SK-N-SH treated with all-trans-retinoic acid at 6 μM for 48 hours (cell line): Measurements from ENCODE around the gene MAP3K12.
A peak's percentile ranks its signal among the peaks of the same experiment; 100 is the strongest.
"Not testable (repeated sequence)": the region's sequence is repeated elsewhere in the genome, so short reads cannot be mapped to it uniquely, and the experiment has no call there.

ENCODE experiments used
- ATAC-seq: fragments of 200-7000 bp; cut with Tn5 transposase; 3 replicates; pipeline ENCODE4 v1.9.1; 2020; ENCODE audit warnings: mild to moderate bottlenecking, moderate library complexity
- ARNTL ChIP-seq: fragments of 450-650 bp; formaldehyde crosslinking; IDR thresholded peaks from 2 replicates; pipeline ENCODE4 v1.5.0; 2020; ENCODE audit warnings: low read depth, mild to moderate bottlenecking, moderate library complexity, borderline replicate concordance
- BACH2 ChIP-seq: fragments of 250-450 bp; sonication (Bioruptor Pico); IDR thresholded peaks from 2 replicates; pipeline ENCODE4 v1.9.0; 2021; ENCODE audit warnings: mild to moderate bottlenecking, borderline replicate concordance
- CSDC2 ChIP-seq: fragments of 250-450 bp; sonication (Bioruptor Pico); IDR thresholded peaks from 2 replicates; pipeline ENCODE4 v1.5.0; 2020; ENCODE audit warnings: mild to moderate bottlenecking, moderate library complexity
- ESRRG ChIP-seq: fragments of 250-450 bp; sonication (Bioruptor Pico); IDR thresholded peaks from 2 replicates; pipeline ENCODE4 v1.6.1; 2021; ENCODE audit warnings: mild to moderate bottlenecking
- GLIS3 ChIP-seq: fragments of 250-450 bp; sonication (Bioruptor Pico); IDR thresholded peaks from 2 replicates; pipeline ENCODE4 v1.5.0; 2020; ENCODE audit warnings: mild to moderate bottlenecking, moderate library complexity
- ISL1 ChIP-seq: fragments of 250-450 bp; sonication (Bioruptor Pico); IDR thresholded peaks from 2 replicates; pipeline ENCODE4 v2.1.2; 2022; ENCODE audit warnings: mild to moderate bottlenecking, moderate library complexity
- OSR1 ChIP-seq: fragments of 250-450 bp; sonication (Bioruptor Pico); IDR thresholded peaks from 2 replicates; pipeline ENCODE4 v1.8.0; 2022; ENCODE audit warnings: moderate library complexity, mild to moderate bottlenecking, inconsistent platforms
- PPARA ChIP-seq: fragments of 250-450 bp; sonication (Bioruptor Pico); IDR thresholded peaks from 2 replicates; pipeline ENCODE4 v1.5.0; 2020; ENCODE audit warnings: mild to moderate bottlenecking, borderline replicate concordance
- RARB ChIP-seq: fragments of 250-450 bp; sonication (Bioruptor Pico); IDR thresholded peaks from 2 replicates; pipeline ENCODE4 v1.8.0; 2021; ENCODE audit warnings: mild to moderate bottlenecking, moderate library complexity
- SNAI2 ChIP-seq: fragments of 250-450 bp; sonication (Bioruptor Pico); IDR thresholded peaks from 2 replicates; pipeline ENCODE4 v1.5.0; 2020; ENCODE audit warnings: mild to moderate bottlenecking, moderate library complexity
- TCF4 ChIP-seq: fragments of 250-450 bp; sonication (Bioruptor Pico); IDR thresholded peaks from 2 replicates; pipeline ENCODE4 v1.8.0; 2021; ENCODE audit warnings: mild to moderate bottlenecking, moderate library complexity, borderline replicate concordance
- TOX ChIP-seq: fragments of 250-450 bp; sonication (Bioruptor Pico); IDR thresholded peaks from 2 replicates; pipeline ENCODE4 v1.8.0; 2021; ENCODE audit warnings: mild to moderate bottlenecking, moderate library complexity, borderline replicate concordance
- ZC3H10 ChIP-seq: fragments of 250-450 bp; sonication (Bioruptor Pico); IDR thresholded peaks from 2 replicates; pipeline ENCODE4 v1.5.1; 2021; ENCODE audit warnings: mild to moderate bottlenecking, moderate library complexity
- ZFP3 ChIP-seq: fragments of 250-450 bp; sonication (Bioruptor Pico); IDR thresholded peaks from 2 replicates; pipeline ENCODE4 v1.5.0; 2020; ENCODE audit warnings: mild to moderate bottlenecking, moderate library complexity
- ZFP30 ChIP-seq: fragments of 450-650 bp; formaldehyde crosslinking; IDR thresholded peaks from 2 replicates; pipeline ENCODE4 v1.5.0; 2022; ENCODE audit warnings: mild to moderate bottlenecking, moderate library complexity
- ZNF565 ChIP-seq: fragments of 450-650 bp; formaldehyde crosslinking; conservative IDR thresholded peaks from 2 replicates; pipeline ENCODE4 v1.5.0; 2020; ENCODE audit warnings: low read depth, mild to moderate bottlenecking, moderate library complexity
- ZNF70 ChIP-seq: fragments of 450-650 bp; formaldehyde crosslinking; IDR thresholded peaks from 2 replicates; pipeline ENCODE4 v1.5.0; 2020; ENCODE audit warnings: mild to moderate bottlenecking, moderate library complexity
- ZNF8 ChIP-seq: fragments of 450-650 bp; formaldehyde crosslinking; IDR thresholded peaks from 2 replicates; pipeline ENCODE4 v1.5.0; 2020; ENCODE audit warnings: mild to moderate bottlenecking, moderate library complexity
- TF ChIP-seq, protein P1 (sequence below): fragments of 250-450 bp; sonication (Bioruptor Pico); IDR thresholded peaks from 2 replicates; pipeline ENCODE4 v1.8.0; 2021; ENCODE audit warnings: low read depth, mild to moderate bottlenecking, moderate library complexity, borderline replicate concordance
- TF ChIP-seq, protein P2 (sequence below): fragments of 250-450 bp; sonication (Bioruptor Pico); IDR thresholded peaks from 2 replicates; pipeline ENCODE4 v1.8.0; 2020; ENCODE audit warnings: mild to moderate bottlenecking, moderate library complexity, borderline replicate concordance
- TF ChIP-seq, protein P3 (sequence below): fragments of 250-450 bp; sonication (Bioruptor Pico); IDR thresholded peaks from 2 replicates; pipeline ENCODE4 v1.5.1; 2020; ENCODE audit warnings: low read depth, mild to moderate bottlenecking, moderate library complexity

The MAP3K12 gene

DNA sequence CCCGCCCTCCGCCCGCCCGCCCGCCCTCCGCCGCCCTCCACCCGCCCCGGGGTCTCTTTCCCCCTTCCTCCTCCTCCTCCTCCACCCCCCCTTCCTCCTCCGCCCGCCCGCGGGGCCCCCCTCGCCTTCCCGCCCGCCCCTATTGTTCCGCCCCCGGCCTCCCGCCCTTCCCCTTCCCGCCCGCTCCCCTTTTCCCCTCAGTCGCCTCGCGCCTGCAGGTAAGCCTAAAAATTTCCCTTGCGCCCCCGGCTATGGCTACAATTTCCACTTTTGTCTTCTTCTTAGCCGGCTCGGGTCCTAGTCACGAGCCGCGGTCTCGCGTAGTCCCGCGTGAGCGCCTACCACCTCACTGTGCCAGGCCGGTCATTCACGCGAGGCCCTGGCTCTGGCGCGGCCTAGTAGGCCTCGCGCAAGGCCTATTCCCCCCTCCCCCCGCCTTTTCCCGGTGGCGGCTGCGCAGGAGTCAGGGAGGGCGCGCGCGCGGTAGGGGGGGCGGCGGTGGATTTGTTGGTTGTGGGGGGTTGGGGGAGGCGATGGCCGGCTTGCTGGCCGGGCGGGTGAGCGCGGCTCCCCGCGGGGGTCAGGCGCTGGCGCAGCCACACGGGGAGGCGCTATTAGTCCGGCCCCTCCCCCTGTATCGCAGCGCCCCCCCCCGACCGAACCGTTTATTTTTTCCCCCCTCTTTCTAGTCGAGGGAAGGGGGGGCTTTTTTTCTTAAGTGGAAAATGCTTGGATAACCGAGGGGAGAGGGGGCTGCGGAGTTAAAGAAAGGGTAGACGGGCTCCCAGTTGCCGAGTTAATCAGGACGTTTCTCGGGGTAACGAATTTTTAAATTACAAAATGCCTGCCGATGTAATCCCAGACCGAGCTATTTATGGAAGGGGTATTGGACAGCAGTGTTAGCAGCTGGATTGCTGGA lies 46.8 kb downstream of the MAP3K12 start:
- TF ChIP-seq, protein P1, sequence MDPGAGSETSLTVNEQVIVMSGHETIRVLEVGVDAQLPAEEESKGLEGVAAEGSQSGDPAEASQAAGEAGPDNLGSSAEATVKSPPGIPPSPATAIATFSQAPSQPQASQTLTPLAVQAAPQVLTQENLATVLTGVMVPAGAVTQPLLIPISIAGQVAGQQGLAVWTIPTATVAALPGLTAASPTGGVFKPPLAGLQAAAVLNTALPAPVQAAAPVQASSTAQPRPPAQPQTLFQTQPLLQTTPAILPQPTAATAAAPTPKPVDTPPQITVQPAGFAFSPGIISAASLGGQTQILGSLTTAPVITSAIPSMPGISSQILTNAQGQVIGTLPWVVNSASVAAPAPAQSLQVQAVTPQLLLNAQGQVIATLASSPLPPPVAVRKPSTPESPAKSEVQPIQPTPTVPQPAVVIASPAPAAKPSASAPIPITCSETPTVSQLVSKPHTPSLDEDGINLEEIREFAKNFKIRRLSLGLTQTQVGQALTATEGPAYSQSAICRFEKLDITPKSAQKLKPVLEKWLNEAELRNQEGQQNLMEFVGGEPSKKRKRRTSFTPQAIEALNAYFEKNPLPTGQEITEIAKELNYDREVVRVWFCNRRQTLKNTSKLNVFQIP (CRISPR knock-in tag) = no peak
- no peak for TF ChIP-seq ESRRG (CRISPR knock-in tag)
- 0 out of 2 replicates have a peak, but pooled peaks have one; percentile 14 for TF ChIP-seq ZNF8
- TF ChIP-seq, protein P2, sequence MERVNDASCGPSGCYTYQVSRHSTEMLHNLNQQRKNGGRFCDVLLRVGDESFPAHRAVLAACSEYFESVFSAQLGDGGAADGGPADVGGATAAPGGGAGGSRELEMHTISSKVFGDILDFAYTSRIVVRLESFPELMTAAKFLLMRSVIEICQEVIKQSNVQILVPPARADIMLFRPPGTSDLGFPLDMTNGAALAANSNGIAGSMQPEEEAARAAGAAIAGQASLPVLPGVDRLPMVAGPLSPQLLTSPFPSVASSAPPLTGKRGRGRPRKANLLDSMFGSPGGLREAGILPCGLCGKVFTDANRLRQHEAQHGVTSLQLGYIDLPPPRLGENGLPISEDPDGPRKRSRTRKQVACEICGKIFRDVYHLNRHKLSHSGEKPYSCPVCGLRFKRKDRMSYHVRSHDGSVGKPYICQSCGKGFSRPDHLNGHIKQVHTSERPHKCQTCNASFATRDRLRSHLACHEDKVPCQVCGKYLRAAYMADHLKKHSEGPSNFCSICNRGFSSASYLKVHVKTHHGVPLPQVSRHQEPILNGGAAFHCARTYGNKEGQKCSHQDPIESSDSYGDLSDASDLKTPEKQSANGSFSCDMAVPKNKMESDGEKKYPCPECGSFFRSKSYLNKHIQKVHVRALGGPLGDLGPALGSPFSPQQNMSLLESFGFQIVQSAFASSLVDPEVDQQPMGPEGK = peak; percentile 90; the same call in 1 of the 2 replicates
- TF ChIP-seq PPARA (CRISPR knock-in tag) = no peak
- TF ChIP-seq SNAI2 (CRISPR knock-in tag) = no peak
- no peak for TF ChIP-seq GLIS3 (CRISPR knock-in tag)
- no peak for TF ChIP-seq TOX
- TF ChIP-seq ZFP30 = no peak
- TF ChIP-seq, protein P3, sequence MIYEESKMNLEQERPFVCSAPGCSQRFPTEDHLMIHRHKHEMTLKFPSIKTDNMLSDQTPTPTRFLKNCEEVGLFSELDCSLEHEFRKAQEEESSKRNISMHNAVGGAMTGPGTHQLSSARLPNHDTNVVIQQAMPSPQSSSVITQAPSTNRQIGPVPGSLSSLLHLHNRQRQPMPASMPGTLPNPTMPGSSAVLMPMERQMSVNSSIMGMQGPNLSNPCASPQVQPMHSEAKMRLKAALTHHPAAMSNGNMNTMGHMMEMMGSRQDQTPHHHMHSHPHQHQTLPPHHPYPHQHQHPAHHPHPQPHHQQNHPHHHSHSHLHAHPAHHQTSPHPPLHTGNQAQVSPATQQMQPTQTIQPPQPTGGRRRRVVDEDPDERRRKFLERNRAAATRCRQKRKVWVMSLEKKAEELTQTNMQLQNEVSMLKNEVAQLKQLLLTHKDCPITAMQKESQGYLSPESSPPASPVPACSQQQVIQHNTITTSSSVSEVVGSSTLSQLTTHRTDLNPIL (CRISPR knock-in tag) = 0 out of 2 replicates have a peak, but pooled peaks have one; percentile 15
- peak; percentile 68 for ATAC-seq

DNA sequence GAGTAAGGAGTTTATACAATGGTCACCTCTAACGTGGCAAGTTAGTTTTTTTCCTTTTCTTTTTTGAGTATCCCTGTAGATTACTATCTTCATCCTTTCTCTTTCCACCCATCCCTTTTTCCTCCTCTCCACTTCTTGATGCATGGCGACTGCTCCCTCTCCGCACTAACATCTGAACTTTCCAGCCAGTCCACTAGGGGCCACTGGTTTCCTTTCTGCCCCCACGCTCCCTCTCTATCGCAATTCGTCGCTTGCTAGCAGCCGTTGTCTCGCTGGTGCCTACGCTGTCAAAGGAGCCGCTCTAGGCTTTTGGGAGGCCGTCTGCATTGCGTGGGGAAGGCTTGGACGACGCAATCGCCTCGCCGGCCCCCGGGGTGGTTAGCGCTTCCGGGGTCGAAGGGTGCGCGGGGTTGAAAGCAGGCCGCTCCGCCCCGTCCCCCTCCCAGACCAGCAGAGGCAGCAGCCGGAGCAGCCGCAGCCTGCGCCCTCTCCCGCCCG lies 47.5 kb downstream of the MAP3K12 start, which contains the start of gene PCBP2:
Gene PCBP2 (plus strand): TSS at position 442 of the 498 bp plus-strand sequence. CDS start 2,699 bp downstream, outside the sequence.
- ATAC-seq = peak; percentile 96
- TF ChIP-seq ZNF565 = no peak
- no peak for TF ChIP-seq ZFP3 (CRISPR knock-in tag)
- TF ChIP-seq BACH2 (CRISPR knock-in tag) = no peak
- TF ChIP-seq ESRRG (CRISPR knock-in tag) = no peak
- no peak for TF ChIP-seq OSR1 (CRISPR knock-in tag)
- no peak for TF ChIP-seq RARB
- no peak for TF ChIP-seq ARNTL (CRISPR knock-in tag)
- TF ChIP-seq TOX = no peak
- no peak for TF ChIP-seq ZC3H10
- TF ChIP-seq SNAI2 (CRISPR knock-in tag) = no peak
- no peak for TF ChIP-seq ZNF8
- TF ChIP-seq, protein P3 (CRISPR knock-in tag) = no peak

DNA sequence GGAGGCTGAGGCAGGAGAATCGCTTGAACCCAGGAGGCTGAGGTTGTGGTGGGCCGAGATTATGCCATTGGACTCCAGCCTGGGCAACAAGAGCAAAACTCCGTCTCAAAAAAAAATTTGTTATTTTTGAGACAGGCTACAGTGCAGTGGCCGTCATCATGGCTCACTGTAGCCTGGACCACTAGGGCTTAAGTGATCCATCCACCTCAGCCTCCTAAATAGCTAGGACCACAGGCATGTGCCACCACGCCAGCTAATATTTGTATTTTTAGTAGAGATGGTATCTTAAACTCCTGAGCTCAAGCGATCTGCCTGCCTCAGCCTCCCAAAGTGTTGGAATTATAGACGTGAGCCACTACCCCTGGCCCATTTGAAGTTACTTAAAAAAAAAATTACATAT lies 48.3 kb downstream of the MAP3K12 start:
- no peak for ATAC-seq
- TF ChIP-seq ARNTL (CRISPR knock-in tag) = no peak
- no peak for TF ChIP-seq ZNF70 (CRISPR knock-in tag)
- TF ChIP-seq BACH2 (CRISPR knock-in tag) = no peak
- no peak for TF ChIP-seq ZNF565
- TF ChIP-seq, protein P2 = no peak
- no peak for TF ChIP-seq CSDC2 (CRISPR knock-in tag)
- TF ChIP-seq TCF4 (CRISPR knock-in tag) = no peak
- TF ChIP-seq ZC3H10 = no peak
- TF ChIP-seq ZNF8 = no peak
- no peak for TF ChIP-seq ISL1 (CRISPR knock-in tag)
- TF ChIP-seq PPARA (CRISPR knock-in tag) = no peak
- no peak for TF ChIP-seq TOX

DNA sequence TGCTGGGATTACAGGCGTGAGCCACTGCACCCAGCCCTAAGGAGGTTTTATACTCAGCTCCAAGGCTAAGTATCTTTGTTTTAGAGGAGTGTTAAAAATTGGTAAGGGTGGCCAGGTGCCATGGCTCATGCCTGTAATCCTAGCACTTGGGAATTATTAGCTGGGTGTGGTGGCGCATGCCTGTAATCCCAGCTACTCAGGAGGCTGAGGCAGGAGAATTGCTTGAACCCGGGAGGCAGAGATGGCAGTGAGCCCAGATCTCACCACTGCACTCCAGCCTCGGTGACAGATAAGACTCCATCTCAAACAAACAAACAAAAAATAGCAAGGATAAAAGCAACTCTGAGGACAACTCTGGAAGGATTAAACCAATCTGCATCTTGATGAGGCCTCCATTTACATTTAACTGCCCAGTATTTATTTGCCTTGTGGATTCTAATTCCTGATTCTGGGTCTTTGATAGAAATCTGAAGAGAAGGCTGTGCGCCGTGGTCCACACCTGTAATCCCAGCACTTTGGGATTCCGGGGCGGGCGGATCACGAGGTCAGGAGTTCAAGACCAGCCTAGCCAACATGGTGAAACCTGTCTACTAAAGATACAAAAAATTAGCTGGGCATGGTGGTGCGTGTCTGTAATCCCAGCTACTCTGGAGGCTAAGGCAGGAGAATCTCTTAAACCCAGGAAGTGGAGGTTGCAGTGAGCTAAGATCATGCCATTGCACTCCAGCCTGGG lies 54.5 kb downstream of the MAP3K12 start:
- ATAC-seq = not testable (repeated sequence)
